Upper lobe of left lung (tissue), 6 donors: ENCODE data around the gene ATXN7L3. TPM values are rescaled to one million over a fixed set of nuclear protein-coding genes. Genes with fewer than 3 reads are reported as not detected.

Experiments
- ATAC-seq, 2 donors: fragments of 200-7000 bp; cut with Tn5 transposase; one replicate each; pipeline ENCODE4 v1.9.1; 2022; ENCODE audit warnings: mild to moderate bottlenecking in 2 of 2, moderate library complexity in 2 of 2; ENCODE audit not compliant: low FRiP score in 2 of 2
- DNase-seq, 2 donors: peaks; one replicate each; pipeline ENCODE4 v3.0.0-alpha.2; 2019 to 2020
- H3K27ac ChIP-seq, 4 donors: fragments of 200-600 bp; sonication (generic); one replicate each; pipeline ENCODE4 v1.5.1; 2016 to 2019
- H3K27me3 ChIP-seq, 4 donors: fragments of 200-600 bp; sonication (generic); one replicate each; pipeline ENCODE4 v1.5.1; 2017 to 2019
- H3K36me3 ChIP-seq, 4 donors: fragments of 200-600 bp; sonication (generic); one replicate each; pipeline ENCODE4 v1.5.1; 2016 to 2019
- H3K4me1 ChIP-seq, 4 donors: fragments of 200-600 bp; sonication (generic); one replicate each; pipeline ENCODE4 v1.5.1; 2018 to 2019
- H3K4me3 ChIP-seq, 4 donors: fragments of 200-600 bp; sonication (generic); one replicate each; pipeline ENCODE4 v1.5.1; 2017 to 2019; ENCODE audit warnings: mild to moderate bottlenecking in 2 of 4, moderate library complexity in 1 of 4
- H3K9me3 ChIP-seq, 4 donors: fragments of 200-600 bp; sonication (generic); one replicate each; pipeline ENCODE4 v1.5.1; 2018 to 2019
- EP300 ChIP-seq, 4 donors: sonication (generic); formaldehyde crosslinking; IDR thresholded peaks; one replicate each; pipeline ENCODE4 v1.5.1; 2017; ENCODE audit warnings: antibody characterized with exemption in 4 of 4, control low read depth in 2 of 4
- POLR2A ChIP-seq, 4 donors: fragments of 450-650 bp; IDR thresholded peaks; one replicate each; pipeline ENCODE4 v1.5.1; 2016 to 2017; ENCODE audit warnings: antibody characterized with exemption in 4 of 4, mild to moderate bottlenecking in 2 of 4
- POLR2AphosphoS5 ChIP-seq, 2 donors: sonication (generic); formaldehyde crosslinking; IDR thresholded peaks; one replicate each; pipeline ENCODE4 v1.5.1; 2017; ENCODE audit warnings: antibody characterized with exemption in 2 of 2
- WGBS, 2 donors: methylation state at CpG; one replicate each; pipeline ENCODE4 v1.1.5; 2017 to 2018; 5-methylcytosine and 5-hydroxymethylcytosine counted together
- total RNA-seq, 6 donors: library from RNA; depleted of rRNA in 4 of 6; stranded (reverse); fragments of >200 nt in 4 of 6; gene quantifications; one replicate each; pipeline versions ENCODE4 v1.1.0 to v1.2.1, GENCODE V29; 2016 to 2021
- TF ChIP-seq, protein P1 (sequence below), 6 experiments: fragments of 450-650 bp in 4 of 6; fragments of 200-600 bp in 2 of 6; sonication (generic) in 2 of 6; IDR thresholded peaks; one replicate each; pipeline ENCODE4 v1.5.1; 2016 to 2019; ENCODE audit warnings: antibody characterized with exemption in 6 of 6
- donor health status: DM: no; HTN: no; CAD: no; lungs with moderate emphysema.
- donor health status: DM: no; HTN: yes; CAD: no; lungs with severe emphysema.

Gene ATXN7L3
- total RNA-seq, 6 donors from 2014 or later: 41.4 to 79.0 (median 46.9) TPM

DNA sequence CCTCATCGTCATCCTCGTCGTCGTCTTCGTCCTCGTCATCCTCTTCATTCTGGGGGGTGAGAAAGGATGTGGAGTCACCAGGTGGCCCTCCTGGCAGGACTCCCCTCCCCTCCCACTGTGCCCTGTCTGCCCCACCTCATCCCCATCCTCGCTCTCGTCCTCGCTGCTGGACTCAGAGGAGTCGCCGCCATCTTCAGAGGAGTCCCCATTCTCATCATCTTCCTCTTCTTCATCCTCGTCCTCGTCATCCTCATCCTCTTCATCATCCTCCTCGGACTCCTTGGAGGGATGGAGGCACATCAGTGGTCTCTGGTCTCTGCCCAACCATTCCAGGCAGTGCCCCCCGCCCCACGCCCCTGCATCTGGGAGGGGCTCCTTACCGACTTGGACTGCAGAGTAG lies 7.6 kb upstream of the ATXN7L3 start:
- H3K9me3 ChIP-seq: no peaks in the 10 kb centered on the region
- H3K27ac ChIP-seq: no peak overlapping the region
- peaks cover 27 to 39% (median 30%) of the 10 kb centered on the region in 4 donors for H3K4me1 ChIP-seq
- TF ChIP-seq, protein P1, sequence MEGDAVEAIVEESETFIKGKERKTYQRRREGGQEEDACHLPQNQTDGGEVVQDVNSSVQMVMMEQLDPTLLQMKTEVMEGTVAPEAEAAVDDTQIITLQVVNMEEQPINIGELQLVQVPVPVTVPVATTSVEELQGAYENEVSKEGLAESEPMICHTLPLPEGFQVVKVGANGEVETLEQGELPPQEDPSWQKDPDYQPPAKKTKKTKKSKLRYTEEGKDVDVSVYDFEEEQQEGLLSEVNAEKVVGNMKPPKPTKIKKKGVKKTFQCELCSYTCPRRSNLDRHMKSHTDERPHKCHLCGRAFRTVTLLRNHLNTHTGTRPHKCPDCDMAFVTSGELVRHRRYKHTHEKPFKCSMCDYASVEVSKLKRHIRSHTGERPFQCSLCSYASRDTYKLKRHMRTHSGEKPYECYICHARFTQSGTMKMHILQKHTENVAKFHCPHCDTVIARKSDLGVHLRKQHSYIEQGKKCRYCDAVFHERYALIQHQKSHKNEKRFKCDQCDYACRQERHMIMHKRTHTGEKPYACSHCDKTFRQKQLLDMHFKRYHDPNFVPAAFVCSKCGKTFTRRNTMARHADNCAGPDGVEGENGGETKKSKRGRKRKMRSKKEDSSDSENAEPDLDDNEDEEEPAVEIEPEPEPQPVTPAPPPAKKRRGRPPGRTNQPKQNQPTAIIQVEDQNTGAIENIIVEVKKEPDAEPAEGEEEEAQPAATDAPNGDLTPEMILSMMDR (IDR thresholded peaks at IDR 0.05): no peak
- TF ChIP-seq EP300 (IDR thresholded peaks at IDR 0.05) (no peak), POLR2AphosphoS5 (IDR thresholded peaks at IDR 0.05) (no peak), POLR2A (IDR thresholded peaks at IDR 0.05) (no peak)
- H3K36me3 ChIP-seq: peaks cover 13 to 53% (median 42%) of the 10 kb centered on the region in 4 donors
- no peaks in the 10 kb centered on the region for H3K27me3 ChIP-seq
- H3K4me3 ChIP-seq: no peak overlapping the region
- WGBS, 2 donors: 88 to 90% methylated on average over 15 to 17 of the region's 17 CpGs
- DNase-seq: no peak
- no peak for ATAC-seq

DNA sequence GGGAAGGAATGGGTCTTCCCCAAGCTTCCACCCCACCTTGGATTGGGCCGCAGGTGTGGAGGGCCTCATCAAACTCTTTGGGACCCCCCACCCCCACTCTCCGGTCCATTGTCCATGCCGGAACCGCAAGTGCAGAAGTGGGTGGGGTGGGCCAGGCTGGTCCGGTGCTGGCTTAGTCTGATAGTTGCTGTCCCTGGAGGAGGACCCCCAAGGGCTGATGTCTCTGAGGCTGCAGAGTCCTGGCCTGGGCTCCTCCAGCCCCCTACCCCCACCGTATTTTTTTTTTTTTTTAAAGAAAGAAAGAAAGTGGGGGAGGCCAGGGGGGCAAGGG lies 7.1 kb upstream of the ATXN7L3 start:
- no peak for TF ChIP-seq POLR2AphosphoS5 (IDR thresholded peaks at IDR 0.05)
- TF ChIP-seq, protein P1 (IDR thresholded peaks at IDR 0.05): no peak
- TF ChIP-seq POLR2A (IDR thresholded peaks at IDR 0.05): no peak
- TF ChIP-seq EP300 (IDR thresholded peaks at IDR 0.05): no peak
- H3K27ac ChIP-seq: no peak overlapping the region
- 78 to 84% methylated on average over 2 to 6 of the region's 6 CpGs for WGBS, 2 donors
- H3K4me1 ChIP-seq: peaks cover 27 to 39% (median 30%) of the 10 kb centered on the region in 4 donors
- ATAC-seq (no peak), DNase-seq (no peak)
- H3K9me3 ChIP-seq: no peaks in the 10 kb centered on the region
- H3K27me3 ChIP-seq: no peaks in the 10 kb centered on the region
- no peak overlapping the region for H3K4me3 ChIP-seq
- peaks cover 13 to 49% (median 42%) of the 10 kb centered on the region in 4 donors for H3K36me3 ChIP-seq

DNA sequence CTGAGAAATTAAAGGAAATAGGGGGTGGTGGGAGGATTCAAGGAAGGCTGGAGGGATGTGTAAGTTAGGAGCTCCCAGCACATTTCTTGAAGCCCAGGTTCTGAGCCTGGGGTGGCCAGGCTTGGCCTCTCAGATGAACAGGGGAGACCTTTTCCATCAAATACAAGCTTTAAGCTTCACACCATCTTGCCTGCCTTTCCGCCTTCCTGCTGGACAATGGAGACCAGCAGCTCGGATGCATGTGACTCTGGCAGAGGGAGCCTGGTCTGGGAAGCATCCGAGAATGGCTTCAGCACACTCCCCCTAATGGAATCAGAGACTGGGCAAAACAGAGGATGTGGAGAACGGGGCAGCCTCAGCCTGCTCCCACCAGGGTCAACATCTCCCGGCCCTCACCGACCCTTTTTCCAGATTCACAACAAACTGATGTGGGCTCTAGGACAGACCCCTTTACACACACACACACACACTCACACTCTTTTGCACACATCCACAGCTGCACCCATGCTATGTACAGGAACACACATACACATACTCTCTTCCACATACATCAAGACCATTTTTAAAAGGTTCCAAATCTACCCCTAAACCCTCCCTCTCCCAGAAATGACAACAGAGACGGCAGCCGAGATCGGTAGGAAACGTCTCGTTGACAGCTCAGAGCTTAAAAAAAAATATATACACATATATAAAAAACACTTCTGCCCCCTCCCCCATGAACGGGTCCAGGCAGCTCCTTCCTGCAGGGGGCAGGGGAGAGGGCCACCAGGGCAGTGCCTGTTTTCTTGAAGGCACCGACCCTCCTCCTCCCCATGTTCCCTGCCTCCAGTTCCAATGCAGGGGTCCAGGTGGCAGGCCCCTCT lies 6.5 kb upstream of the ATXN7L3 start:
- Histone ChIP-seq H3K27me3 (no peaks in the 10 kb centered on the region), H3K27ac (peak overlapping the region in 1 of 4 donors; percentile 19), H3K4me1 (peaks cover 28 to 40% (median 30%) of the 10 kb centered on the region in 4 donors), H3K9me3 (no peaks in the 10 kb centered on the region), H3K4me3 (no peak overlapping the region), H3K36me3 (peaks cover 11 to 43% (median 36%) of the 10 kb centered on the region in 4 donors)
- no peak for TF ChIP-seq POLR2A (IDR thresholded peaks at IDR 0.05)
- TF ChIP-seq, protein P1 (IDR thresholded peaks at IDR 0.05): no peak
- TF ChIP-seq EP300 (IDR thresholded peaks at IDR 0.05): no peak
- TF ChIP-seq POLR2AphosphoS5 (IDR thresholded peaks at IDR 0.05): no peak
- 59 to 65% methylated on average over 13 of the region's 13 CpGs for WGBS, 2 donors
- ATAC-seq: no peak
- no peak for DNase-seq

DNA sequence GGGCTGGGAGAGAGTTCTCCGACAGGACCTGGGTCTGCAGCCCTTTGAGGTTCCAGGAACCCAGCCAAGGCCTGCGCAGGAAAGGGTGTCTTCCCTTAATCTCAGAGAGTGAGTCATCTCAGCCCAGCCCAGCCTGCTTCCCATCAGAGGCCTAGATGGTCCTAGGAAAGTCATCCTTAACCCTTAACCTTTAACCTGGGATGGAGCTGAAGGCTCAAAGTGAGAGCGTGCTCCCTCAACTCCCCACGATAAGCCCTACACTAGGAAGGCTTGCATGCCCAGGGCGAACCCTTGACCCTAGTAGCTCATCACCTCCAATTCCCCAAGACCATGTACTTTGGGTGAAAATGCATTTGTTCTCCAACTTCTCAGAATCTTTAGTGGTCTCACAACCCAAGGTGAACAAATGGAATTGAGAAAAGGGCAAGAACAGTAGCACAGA lies 4.8 kb upstream of the ATXN7L3 start:
- WGBS, 2 donors: 62 to 70% methylated on average over 5 of the region's 5 CpGs
- DNase-seq: no peak
- no peak overlapping the region for H3K4me3 ChIP-seq
- peaks cover 21 to 32% (median 23%) of the 10 kb centered on the region in 4 donors for H3K4me1 ChIP-seq
- ATAC-seq: no peak
- peaks cover 11 to 30% (median 26%) of the 10 kb centered on the region in 4 donors for H3K36me3 ChIP-seq
- no peaks in the 10 kb centered on the region for H3K9me3 ChIP-seq
- H3K27me3 ChIP-seq: no peaks in the 10 kb centered on the region
- TF ChIP-seq, protein P1 (IDR thresholded peaks at IDR 0.05): no peak
- H3K27ac ChIP-seq: peak overlapping the region in 3 of 4 donors; percentile 27 to 42 (median 39)
